ENCODE results near the gene TUFT1. TPM values are rescaled to one million over a fixed set of nuclear protein-coding genes. Genes with fewer than 3 reads are reported as not detected.

The TUFT1 gene
- total and polyA plus RNA-seq, 10 donors = 0.67 to 1.9 (median 1.3) TPM

DNA sequence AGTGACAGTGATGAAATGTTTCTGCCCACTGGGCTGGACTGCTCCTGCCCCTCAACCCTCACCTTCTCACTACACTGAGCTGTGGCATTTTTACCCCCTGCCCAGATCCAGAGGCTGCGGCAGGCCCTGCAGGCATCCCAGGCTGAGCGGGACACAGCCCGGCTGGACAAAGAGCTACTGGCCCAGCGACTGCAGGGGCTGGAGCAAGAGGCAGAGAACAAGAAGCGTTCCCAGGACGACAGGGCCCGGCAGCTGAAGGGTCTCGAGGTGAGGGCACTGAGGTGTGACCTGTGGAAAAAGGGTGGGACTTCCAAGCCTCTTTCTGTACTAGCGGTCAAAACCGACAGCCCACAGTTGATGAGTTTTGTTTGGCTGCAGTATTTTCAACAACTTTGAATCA lies 6.2 kb upstream of the TUFT1 start:
- no peak overlapping the region for H3K4me3 ChIP-seq
- H3K27me3 ChIP-seq (replicated peaks in 1 of 7) = no peaks in the 10 kb centered on the region
- TF ChIP-seq POLR2A (IDR thresholded peaks at IDR 0.05) (no peak), POLR2AphosphoS5 (IDR thresholded peaks at IDR 0.05) (no peak)
- TF ChIP-seq, protein P1, sequence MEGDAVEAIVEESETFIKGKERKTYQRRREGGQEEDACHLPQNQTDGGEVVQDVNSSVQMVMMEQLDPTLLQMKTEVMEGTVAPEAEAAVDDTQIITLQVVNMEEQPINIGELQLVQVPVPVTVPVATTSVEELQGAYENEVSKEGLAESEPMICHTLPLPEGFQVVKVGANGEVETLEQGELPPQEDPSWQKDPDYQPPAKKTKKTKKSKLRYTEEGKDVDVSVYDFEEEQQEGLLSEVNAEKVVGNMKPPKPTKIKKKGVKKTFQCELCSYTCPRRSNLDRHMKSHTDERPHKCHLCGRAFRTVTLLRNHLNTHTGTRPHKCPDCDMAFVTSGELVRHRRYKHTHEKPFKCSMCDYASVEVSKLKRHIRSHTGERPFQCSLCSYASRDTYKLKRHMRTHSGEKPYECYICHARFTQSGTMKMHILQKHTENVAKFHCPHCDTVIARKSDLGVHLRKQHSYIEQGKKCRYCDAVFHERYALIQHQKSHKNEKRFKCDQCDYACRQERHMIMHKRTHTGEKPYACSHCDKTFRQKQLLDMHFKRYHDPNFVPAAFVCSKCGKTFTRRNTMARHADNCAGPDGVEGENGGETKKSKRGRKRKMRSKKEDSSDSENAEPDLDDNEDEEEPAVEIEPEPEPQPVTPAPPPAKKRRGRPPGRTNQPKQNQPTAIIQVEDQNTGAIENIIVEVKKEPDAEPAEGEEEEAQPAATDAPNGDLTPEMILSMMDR (IDR thresholded peaks at IDR 0.05 in 8 of 11, conservative IDR thresholded peaks at IDR 0.05 in 3 of 11) = no peak
- H3K36me3 ChIP-seq = no peaks in the 10 kb centered on the region
- H3K27ac ChIP-seq = no peak overlapping the region
- WGBS, 5 donors = 81 to 94% (median 90%) methylated on average over 10 of the region's 10 CpGs
- no peak for DNase-seq
- intact Hi-C loops (cut with DNase I; ENCODE audit: low total_unique reads) = no loop called here
- H3K4me1 ChIP-seq = no peaks in the 10 kb centered on the region
- H3K9me3 ChIP-seq = no peaks in the 10 kb centered on the region

DNA sequence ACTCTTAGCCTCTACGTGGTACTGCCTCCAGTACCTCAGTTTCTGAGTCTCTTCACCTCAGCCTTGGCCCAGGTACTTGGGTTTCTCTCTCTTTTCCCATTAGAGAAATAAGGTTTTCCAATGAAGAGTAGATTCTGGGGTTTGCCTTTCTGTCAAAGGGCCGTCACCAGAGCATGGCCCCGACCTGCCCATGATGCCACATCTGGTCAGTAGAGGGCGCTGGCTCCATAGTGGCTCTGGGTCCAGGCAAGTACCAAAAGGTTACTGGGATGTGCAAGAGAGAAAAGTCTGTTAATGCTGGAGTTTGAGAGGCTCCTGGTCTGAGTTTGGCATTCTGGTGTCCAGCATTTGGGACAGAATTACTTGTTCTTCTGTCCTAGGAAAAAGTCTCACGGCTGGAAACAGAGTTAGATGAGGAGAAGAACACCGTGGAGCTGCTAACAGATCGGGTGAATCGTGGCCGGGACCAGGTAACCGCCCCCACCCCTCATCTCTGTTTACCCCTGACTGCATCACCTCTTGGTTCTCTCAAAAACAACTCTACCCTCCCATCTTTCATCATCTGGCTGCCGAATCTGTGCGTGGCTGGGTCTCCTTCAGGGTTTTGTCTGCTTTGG lies 5.3 kb upstream of the TUFT1 start:
- DNase-seq = peak; percentile 93
- no peaks in the 10 kb centered on the region for H3K9me3 ChIP-seq
- H3K27me3 ChIP-seq (replicated peaks in 1 of 7) = no peaks in the 10 kb centered on the region
- H3K4me1 ChIP-seq = peaks cover 0 to 6% (median 6%) of the 10 kb centered on the region in 6 donors
- TF ChIP-seq, protein P1 (IDR thresholded peaks at IDR 0.05 in 8 of 11, conservative IDR thresholded peaks at IDR 0.05 in 3 of 11) = peak; percentile 57 to 91 (median 86)
- TF ChIP-seq POLR2AphosphoS5 (IDR thresholded peaks at IDR 0.05) (no peak), POLR2A (IDR thresholded peaks at IDR 0.05) (no peak)
- intact Hi-C loops (cut with DNase I; ENCODE audit: low total_unique reads) = no loop called here
- H3K4me3 ChIP-seq = no peak overlapping the region
- H3K27ac ChIP-seq = no peak overlapping the region
- no peaks in the 10 kb centered on the region for H3K36me3 ChIP-seq
- WGBS, 5 donors = 63 to 73% (median 67%) methylated on average over 12 of the region's 12 CpGs

DNA sequence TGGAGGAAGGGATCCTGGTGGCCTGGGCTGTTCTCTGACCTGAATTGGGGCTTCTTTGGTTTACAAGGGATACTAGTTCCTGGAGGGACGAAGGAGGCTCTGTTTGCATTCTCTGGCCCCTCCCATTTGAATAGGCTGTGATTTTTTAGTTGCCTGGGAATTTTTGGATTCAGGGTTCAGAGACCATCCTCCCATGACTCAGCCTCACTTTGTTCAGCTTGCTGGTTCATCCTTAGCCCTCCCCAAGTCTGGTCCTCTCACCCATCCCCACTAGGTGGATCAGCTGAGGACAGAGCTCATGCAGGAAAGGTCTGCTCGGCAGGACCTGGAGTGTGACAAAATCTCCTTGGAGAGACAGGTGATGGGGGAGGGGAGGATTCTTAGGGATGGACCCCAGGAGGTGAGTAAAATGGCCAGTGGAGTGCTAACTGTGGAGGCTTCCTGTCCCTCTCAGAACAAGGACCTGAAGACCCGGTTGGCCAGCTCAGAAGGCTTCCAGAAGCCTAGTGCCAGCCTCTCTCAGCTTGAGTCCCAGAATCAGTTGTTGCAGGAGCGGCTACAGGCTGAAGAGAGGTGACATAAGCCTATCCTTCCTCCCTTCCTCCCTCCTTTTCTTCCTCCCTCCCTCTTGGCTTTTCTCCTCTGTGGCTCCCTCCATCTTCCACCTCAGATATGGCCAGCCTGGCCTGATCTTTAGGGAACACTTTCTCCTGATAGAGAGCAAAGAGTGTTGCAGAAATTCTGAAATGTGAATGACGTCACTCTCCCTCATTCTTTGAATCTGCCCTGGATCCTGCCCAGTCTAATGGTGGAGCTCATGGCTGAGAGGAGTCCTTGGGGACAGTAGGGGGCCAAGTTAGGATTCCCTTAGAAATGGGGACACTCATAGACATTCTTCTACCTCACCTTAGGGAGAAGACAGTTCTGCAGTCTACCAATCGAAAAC lies 4.5 kb upstream of the TUFT1 start:
- no peaks in the 10 kb centered on the region for H3K9me3 ChIP-seq
- intact Hi-C loops (cut with DNase I; ENCODE audit: low total_unique reads) = no loop called here
- no peak for DNase-seq
- no peak overlapping the region for H3K4me3 ChIP-seq
- peaks cover 0 to 13% (median 12%) of the 10 kb centered on the region in 6 donors for H3K4me1 ChIP-seq
- TF ChIP-seq POLR2AphosphoS5 (IDR thresholded peaks at IDR 0.05) = no peak
- no peak for TF ChIP-seq POLR2A (IDR thresholded peaks at IDR 0.05)
- TF ChIP-seq, protein P1 (IDR thresholded peaks at IDR 0.05 in 8 of 11, conservative IDR thresholded peaks at IDR 0.05 in 3 of 11) = no peak
- peaks cover 0 to 1% (median 0%) of the 10 kb centered on the region in 7 donors for H3K27me3 ChIP-seq (replicated peaks in 1 of 7)
- no peaks in the 10 kb centered on the region for H3K36me3 ChIP-seq
- H3K27ac ChIP-seq = no peak overlapping the region
- 84 to 91% (median 88%) methylated on average over 6 of the region's 6 CpGs for WGBS, 5 donors

DNA sequence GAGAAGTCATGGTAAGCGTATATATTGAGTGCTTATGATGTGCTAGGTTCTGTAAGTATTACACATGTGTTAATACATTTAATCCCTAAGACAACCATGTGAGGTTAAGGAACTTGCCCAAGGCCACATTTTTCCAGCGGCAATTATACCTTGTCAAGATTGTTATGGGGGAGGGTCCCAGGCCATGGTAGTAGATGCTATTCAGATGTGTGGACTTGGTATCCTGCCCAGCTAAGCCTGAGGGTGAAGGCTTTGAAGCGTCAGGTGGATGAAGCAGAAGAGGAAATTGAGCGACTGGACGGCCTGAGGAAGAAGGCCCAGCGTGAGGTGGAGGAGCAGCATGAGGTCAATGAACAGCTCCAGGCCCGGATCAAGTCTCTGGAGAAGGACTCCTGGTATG lies 3.6 kb upstream of the TUFT1 start:
- intact Hi-C loops (cut with DNase I; ENCODE audit: low total_unique reads) = no loop called here

More for the DNA sequence above, 3.6 kb upstream of the TUFT1 start:
- no peak overlapping the region for H3K4me3 ChIP-seq
- DNase-seq = no peak
- peaks cover 0 to 21% (median 19%) of the 10 kb centered on the region in 6 donors for H3K4me1 ChIP-seq
- WGBS, 5 donors = 83 to 91% (median 89%) methylated on average over 7 of the region's 7 CpGs
- no peaks in the 10 kb centered on the region for H3K36me3 ChIP-seq
- TF ChIP-seq POLR2AphosphoS5 (IDR thresholded peaks at IDR 0.05) (no peak), POLR2A (IDR thresholded peaks at IDR 0.05) (no peak)
- TF ChIP-seq, protein P1 (IDR thresholded peaks at IDR 0.05 in 8 of 11, conservative IDR thresholded peaks at IDR 0.05 in 3 of 11) = no peak
- H3K9me3 ChIP-seq = no peaks in the 10 kb centered on the region
- H3K27ac ChIP-seq = no peak overlapping the region
- H3K27me3 ChIP-seq (replicated peaks in 1 of 7) = peaks cover 0 to 10% (median 0%) of the 10 kb centered on the region in 7 donors

Data from spleen (tissue), 11 donors.